Uterus (tissue), 4 donors: ENCODE results near the gene CD8B2. TPM values are rescaled to one million over a fixed set of nuclear protein-coding genes. Genes with fewer than 3 reads are reported as not detected.
"Not testable (repeated sequence)": the region's sequence is repeated elsewhere in the genome, so short reads cannot be mapped to it uniquely, and the experiment has no call there.

ENCODE experiments used
- DNase-seq, 2 donors: peaks; one replicate each; pipeline ENCODE4 v3.0.0-alpha.2; 2019 to 2020
- H3K27ac ChIP-seq, 2 donors: fragments of 200-600 bp; sonication (generic); 1 replicate in 1 of 2; 2 replicates in 1 of 2; pipeline ENCODE4 v1.5.1; 2016 to 2018
- H3K27me3 ChIP-seq, 2 donors: fragments of 200-600 bp; sonication (generic); one replicate each; pipeline ENCODE4 v1.5.1; 2018 to 2019; ENCODE audit warnings: control low read depth in 1 of 2
- H3K36me3 ChIP-seq, 2 donors: fragments of 200-600 bp; sonication (generic); one replicate each; pipeline ENCODE4 v1.5.1; 2019; ENCODE audit warnings: control low read depth in 1 of 2
- H3K4me1 ChIP-seq, 2 donors: fragments of 200-600 bp; sonication (generic); one replicate each; pipeline ENCODE4 v1.5.1; 2018 to 2019; ENCODE audit warnings: control low read depth in 1 of 2
- H3K4me3 ChIP-seq, 2 donors: fragments of 200-600 bp; sonication (generic); 1 replicate in 1 of 2; 2 replicates in 1 of 2; pipeline ENCODE4 v1.5.1; 2018 to 2019; ENCODE audit warnings: mild to moderate bottlenecking in 1 of 2
- H3K9me3 ChIP-seq, 2 donors: fragments of 200-600 bp; sonication (generic); one replicate each; pipeline ENCODE4 v1.5.1; 2019; ENCODE audit warnings: control low read depth in 1 of 2
- CTCF ChIP-seq, 4 experiments: fragments of 200-600 bp in 2 of 4; fragments of 450-650 bp in 2 of 4; sonication (generic) in 2 of 4; IDR thresholded peaks; one replicate each; pipeline ENCODE4 v1.5.1; 2016 to 2019; ENCODE audit warnings: antibody characterized with exemption in 4 of 4, mild to moderate bottlenecking in 2 of 4, moderate library complexity in 1 of 4
- POLR2A ChIP-seq, 2 donors: fragments of 450-650 bp; IDR thresholded peaks; one replicate each; pipeline ENCODE4 v1.6.1; 2016; ENCODE audit warnings: antibody characterized with exemption in 2 of 2, mild to moderate bottlenecking in 1 of 2, moderate library complexity in 1 of 2
- intact Hi-C: fragments of 100-400 bp; cut with DNase I; formaldehyde crosslinking; loops from one replicate; pipeline ENCODE4 v1.15.1; 2023; ENCODE audit warnings: low total_unique reads
- total RNA-seq, 4 donors: library from RNA; depleted of rRNA in 3 of 4; stranded (reverse); fragments of >200 nt in 3 of 4; gene quantifications; one replicate each; pipeline versions ENCODE4 v1.1.0 to v1.2.4, GENCODE V29; 2014 to 2023
- donor health status: DM: yes; HTN: yes; CAD: no.

CD8B2 gene
- total RNA-seq, 4 donors from 2014 or later = 0.07 TPM; not detected in 3

- Histone ChIP-seq H3K9me3 (no peaks in the 10 kb centered on the region), H3K4me1 (no peaks in the 10 kb centered on the region), H3K27ac (no peak overlapping the region), H3K36me3 (no peaks in the 10 kb centered on the region), H3K27me3 (no peaks in the 10 kb centered on the region), H3K4me3 (no peak overlapping the region)
- no peak for TF ChIP-seq POLR2A (IDR thresholded peaks at IDR 0.05)
- TF ChIP-seq CTCF (IDR thresholded peaks at IDR 0.05) = no peak
- DNase-seq = no peak
- intact Hi-C loops = no loop called here
Measured at GRCh38 chr2:106551417-106552130, 64.4 kb downstream of the CD8B2 start.

GRCh38 chr2:106552921-106553320, 65.8 kb downstream of the CD8B2 start:
- no peaks in the 10 kb centered on the region for H3K4me1 ChIP-seq
- intact Hi-C loops = no loop called here

GRCh38 chr2:106553321-106553720, 66.2 kb downstream of the CD8B2 start:
- no peak overlapping the region for H3K4me3 ChIP-seq
- intact Hi-C loops = no loop called here
- TF ChIP-seq POLR2A (IDR thresholded peaks at IDR 0.05) (no peak), CTCF (IDR thresholded peaks at IDR 0.05) (no peak)

More at GRCh38 chr2:106552921-106553320, 65.8 kb downstream of the CD8B2 start:
- Histone ChIP-seq H3K27ac (no peak overlapping the region), H3K9me3 (no peaks in the 10 kb centered on the region), H3K36me3 (no peaks in the 10 kb centered on the region), H3K27me3 (no peaks in the 10 kb centered on the region), H3K4me3 (no peak overlapping the region)
- no peak for TF ChIP-seq CTCF (IDR thresholded peaks at IDR 0.05)
- no peak for TF ChIP-seq POLR2A (IDR thresholded peaks at IDR 0.05)
- no peak for DNase-seq

GRCh38 chr2:106554411-106554810, 67.2 kb downstream of the CD8B2 start:
- intact Hi-C loops = no loop called here
- Histone ChIP-seq H3K27ac (no peak overlapping the region), H3K4me1 (no peaks in the 10 kb centered on the region), H3K27me3 (no peaks in the 10 kb centered on the region), H3K36me3 (no peaks in the 10 kb centered on the region), H3K9me3 (no peaks in the 10 kb centered on the region), H3K4me3 (no peak overlapping the region)
- TF ChIP-seq CTCF (IDR thresholded peaks at IDR 0.05) (no peak), POLR2A (IDR thresholded peaks at IDR 0.05) (no peak)
- no peak for DNase-seq

More at GRCh38 chr2:106553321-106553720, 66.2 kb downstream of the CD8B2 start:
- no peak for DNase-seq
- Histone ChIP-seq H3K27me3 (no peaks in the 10 kb centered on the region), H3K27ac (no peak overlapping the region), H3K9me3 (no peaks in the 10 kb centered on the region), H3K36me3 (no peaks in the 10 kb centered on the region), H3K4me1 (no peaks in the 10 kb centered on the region)

- no peak for TF ChIP-seq POLR2A (IDR thresholded peaks at IDR 0.05)
- no peak for TF ChIP-seq CTCF (IDR thresholded peaks at IDR 0.05)
- H3K9me3 ChIP-seq = no peaks in the 10 kb centered on the region
- intact Hi-C loops = no loop called here
- H3K36me3 ChIP-seq = no peaks in the 10 kb centered on the region
- DNase-seq = no peak
- H3K27ac ChIP-seq = no peak overlapping the region
- H3K4me3 ChIP-seq = no peak overlapping the region
- no peaks in the 10 kb centered on the region for H3K4me1 ChIP-seq
- H3K27me3 ChIP-seq = no peaks in the 10 kb centered on the region
Measured at GRCh38 chr2:106555053-106555452, 67.9 kb downstream of the CD8B2 start.

- DNase-seq, H3K9me3 ChIP-seq, intact Hi-C loops, H3K4me1 ChIP-seq, H3K27me3 ChIP-seq, H3K27ac ChIP-seq, H3K4me3 ChIP-seq, H3K36me3 ChIP-seq: not testable (repeated sequence)
Measured at GRCh38 chr2:106559786-106560185, 72.6 kb downstream of the CD8B2 start.
